GM21423 (cell line): ENCODE data around the gene C10orf105.

ENCODE experiments used
- ATAC-seq: cut with Tn5 transposase; IDR thresholded peaks from one replicate; pipeline ENCODE4 v1.9.1; 2021; ENCODE audit warnings: mild to moderate bottlenecking, moderate library complexity; ENCODE audit not compliant: unreplicated experiment

Gene C10orf105

DNA sequence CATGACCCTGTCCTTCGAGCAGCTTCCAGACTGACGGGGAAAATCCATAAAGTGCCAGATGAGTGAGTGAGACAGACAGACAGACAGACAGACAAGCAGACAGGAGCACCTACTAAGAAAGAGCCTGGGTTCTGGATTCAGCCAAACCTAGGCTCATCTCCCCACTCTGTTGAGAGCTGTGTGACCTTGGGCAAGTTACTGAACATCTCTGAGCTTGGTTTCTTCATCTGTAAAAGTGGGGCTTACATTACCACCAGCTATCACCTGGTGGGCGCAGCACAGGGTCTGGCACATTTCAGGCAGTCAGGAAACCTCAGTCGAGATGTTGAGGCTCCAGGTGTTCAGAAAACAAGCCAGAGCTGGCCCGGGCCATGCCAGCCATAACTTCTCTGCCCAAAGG, 37.6 kb downstream of the C10orf105 start:
- ATAC-seq = no peak

DNA sequence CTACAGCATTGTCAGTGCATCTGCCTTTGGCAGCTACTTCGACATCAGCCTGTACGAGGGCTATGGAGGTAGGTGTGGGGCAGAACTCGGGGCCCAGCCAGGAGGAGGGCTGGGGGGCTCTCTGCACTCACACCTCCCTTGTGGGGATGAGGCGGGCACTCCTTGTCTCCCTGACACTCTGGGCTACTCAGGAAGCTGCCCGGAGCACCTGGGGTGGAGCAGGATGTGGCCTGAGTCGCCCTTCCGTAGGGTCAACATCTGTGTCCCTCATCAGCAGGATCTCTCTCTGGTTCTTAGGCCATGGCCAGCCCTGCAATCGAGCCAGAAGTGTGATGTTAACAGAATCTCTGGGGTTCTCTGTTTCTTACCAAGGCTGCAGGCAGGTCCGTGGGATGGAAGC, 40.2 kb downstream of the C10orf105 start:
- no peak for ATAC-seq

DNA sequence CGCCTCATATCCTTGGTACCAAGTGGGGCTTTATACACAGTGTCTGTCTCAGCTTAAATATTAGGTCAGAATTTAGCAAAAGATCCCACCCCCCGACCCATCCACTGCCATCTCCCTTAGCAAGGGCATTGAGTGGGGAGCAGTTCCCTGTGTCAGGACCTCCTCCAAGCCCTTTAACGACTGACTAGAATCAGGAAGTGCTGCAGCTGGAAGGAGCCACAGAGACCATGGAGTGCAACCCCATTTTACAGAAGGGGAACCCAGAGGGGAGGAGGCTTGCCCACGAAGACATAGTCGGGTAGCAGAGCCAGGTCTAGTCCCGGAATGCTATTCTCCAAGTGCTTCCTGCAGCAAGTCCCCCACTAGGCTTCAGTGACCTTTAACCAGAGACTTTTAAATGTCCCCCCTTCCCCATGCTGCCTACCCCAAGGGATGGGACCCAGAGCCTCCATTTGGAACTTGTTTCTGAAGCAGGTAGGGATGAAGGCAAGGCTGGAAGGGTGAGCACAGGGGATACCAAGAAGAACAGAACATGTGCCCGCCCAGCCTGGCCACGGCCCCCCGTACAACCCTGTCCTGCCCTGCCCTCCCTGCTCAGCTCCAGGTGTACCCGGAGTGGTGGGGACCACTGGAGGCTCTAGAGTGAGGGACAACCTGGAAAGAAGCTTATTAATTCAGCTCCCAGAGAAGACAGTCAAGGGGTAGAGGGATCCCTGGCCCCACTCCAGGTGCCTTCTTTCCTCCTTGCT, 41.3 kb downstream of the C10orf105 start:
- no peak for ATAC-seq

DNA sequence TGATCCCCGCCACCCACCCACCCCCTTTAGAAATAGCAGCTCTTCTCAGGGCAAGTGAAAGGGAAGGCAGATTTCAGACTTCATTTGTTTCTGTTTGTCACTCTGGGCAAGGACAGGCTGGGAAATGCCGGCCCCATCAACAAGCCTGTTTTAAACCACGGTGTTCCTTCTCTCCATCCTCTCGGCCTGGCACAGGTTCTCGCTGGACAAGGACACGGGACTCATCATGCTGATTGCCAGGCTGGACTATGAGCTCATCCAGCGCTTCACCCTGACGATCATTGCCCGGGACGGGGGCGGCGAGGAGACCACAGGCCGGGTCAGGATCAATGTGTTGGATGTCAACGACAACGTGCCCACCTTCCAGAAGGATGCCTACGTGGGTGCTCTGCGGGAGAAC, 42.3 kb downstream of the C10orf105 start:
- no peak for ATAC-seq

DNA sequence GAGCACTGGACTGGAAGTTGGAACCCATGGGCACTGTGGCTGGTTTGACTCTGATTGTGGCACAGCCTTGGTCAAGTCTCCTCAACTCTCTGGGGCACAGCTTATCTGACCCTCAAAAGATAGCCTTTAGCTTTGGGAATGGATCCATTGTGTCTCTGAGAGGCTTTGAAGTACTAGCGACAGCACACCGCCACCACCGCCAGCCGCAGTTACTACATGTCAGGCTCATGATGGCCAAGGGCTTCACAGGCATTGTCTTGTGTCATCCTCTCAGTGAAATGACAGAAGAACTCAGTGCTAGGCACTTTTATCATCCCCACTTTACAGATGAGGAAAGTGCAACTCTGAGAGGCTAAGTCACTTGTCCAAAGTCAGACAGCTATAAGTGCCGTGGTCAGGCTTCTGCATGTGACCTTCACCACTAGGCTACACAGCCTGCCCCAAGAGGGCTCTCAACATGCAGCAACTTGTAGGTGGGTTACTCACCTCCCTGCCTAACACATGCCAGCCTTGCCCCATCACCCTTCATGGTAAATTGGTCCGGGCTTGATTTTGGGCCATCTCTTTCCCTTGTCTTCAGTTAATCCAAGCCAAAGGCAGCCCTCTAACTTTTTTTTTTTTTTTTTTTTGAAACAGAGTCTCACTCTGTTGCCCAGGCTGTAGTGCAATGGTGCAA, 44.1 kb downstream of the C10orf105 start:
- no peak for ATAC-seq

DNA sequence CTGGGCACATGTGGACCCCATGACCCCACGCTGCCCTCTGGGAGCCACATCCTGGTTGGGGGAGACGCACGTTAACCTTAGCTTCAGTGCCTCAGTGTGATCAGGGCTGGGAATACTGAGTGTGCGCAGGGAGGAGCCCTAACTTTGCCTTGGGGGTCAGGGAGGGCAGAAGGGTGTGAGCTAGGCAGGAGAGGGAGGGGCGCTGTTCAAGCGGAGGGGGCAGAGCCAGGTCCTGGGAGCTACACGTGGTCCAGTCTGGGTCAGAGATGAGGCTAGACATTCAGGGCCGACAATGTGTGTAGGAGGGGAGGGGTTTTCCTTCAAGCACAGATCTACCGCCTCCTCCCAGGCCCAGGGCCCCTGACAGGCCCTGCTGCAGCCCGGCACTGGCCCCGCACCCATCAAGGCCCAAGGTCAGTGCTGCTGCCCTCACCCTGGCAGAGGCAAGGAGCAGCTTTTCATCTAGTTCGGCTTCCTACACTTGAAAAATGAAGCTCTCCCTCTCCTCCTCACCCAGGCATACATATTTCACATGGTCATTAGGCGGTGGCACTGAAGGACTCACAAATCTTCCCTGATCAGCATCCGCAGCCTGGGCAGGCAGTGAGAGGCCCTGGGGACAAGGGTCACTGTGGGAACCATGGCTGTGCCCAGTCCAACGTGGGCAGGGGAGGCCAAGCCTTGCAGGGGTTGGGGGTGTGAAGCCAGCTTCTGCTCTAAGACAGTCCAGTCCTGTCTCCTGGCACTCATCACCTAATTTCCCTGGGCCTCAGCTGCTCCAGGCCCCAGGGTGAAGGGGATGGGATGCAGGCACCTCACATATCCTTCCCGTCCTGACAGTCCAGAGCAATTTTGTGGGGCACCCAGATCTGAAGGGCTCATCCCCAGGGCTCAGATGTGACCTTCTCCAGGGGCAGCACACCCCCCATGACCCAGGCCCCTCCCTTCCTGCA, 47.3 kb downstream of the C10orf105 start:
- ATAC-seq = no peak

DNA sequence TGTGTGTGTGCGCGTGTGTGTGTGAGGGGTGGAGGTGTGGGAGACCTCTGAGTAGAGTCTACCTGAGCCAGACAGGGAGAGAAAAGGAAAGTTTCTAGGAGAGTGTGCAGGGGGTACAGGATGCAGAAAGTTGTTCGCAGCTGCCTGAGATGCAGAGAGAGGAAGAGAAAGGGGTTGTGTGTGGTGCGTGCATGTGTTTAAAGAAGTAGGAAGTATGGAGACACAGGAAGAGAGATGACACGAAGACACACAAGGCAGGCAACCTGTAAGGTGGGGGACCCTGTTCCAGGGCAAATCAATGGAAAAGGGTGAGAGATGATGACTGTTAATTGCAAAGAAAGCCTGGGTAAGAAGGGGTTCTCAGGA, 52.2 kb downstream of the C10orf105 start:
- ATAC-seq = no peak

DNA sequence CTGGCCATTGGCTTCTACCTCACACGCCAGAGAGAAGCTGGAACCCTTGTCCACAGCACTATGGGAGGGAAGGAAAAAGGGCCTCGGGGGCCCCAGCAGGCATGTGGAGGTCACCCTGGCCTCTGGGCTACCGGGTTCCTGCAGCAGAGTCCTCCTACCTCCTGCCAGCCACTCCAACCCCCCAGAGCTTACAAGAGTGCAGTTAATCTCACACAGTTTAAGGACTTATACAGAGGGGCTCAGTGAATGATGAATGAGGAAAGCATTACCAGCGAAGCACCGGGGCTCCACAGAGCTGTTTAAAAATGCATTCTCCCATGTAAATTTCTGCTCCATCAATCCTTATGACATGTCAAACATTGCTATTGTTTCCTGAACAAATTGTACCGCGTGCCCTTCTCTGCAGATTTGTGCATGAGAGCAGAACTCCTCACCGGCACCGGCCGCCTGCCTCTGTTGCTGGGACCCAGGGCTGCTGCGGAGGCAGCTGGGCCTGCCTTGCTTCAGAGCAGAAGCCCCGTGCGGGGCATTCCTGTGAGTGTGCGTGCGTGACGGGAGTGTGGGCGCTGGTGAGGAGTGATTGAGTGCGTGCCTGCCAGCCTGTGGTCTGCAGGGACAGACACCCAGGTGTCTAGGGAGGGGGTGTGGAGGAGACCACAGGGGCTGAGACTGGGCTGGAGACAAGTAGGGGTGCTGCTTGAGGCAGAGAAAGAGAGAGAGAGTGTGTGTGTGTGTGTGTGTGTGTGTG, 52.8 kb downstream of the C10orf105 start:
- no peak for ATAC-seq

DNA sequence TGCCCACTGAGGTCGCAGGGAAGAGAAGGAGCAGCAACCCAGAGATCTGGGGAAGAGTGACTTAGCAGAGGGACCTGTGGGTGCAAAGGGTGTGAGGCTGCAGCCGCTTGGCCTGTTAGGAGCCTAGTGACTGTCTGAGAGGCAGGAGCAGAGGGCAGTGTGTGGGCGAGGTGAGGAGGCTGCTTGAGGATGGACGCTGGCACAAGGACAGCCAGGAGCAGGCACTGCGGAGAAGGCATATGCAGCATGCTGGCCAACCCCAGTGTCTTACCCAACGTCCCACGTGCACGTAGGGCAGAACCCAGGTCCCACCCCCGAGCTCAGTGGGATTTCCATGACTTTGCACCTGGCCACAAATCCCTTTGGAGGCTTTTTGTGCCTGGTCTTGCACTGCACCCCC, 54.1 kb downstream of the C10orf105 start:
- ATAC-seq = no peak

DNA sequence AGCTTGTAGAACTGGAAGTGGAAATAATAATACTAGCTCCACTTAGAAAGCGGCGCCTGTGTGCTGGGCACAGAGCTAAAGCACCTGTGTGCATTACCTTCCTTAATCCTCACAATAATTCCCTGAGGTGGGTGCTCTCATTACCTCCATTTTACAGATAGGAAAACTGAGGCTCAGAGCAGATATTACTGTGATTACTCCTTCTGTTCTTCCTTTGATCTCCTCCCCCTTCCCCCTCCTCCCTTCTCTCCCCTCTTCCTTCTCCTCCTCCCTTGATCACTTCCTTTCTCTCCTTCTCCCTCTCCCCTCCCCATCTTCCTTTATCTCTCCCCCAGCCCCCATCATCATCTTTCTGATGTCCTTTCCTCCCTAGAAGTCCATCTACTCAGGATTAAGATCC, 55.0 kb downstream of the C10orf105 start:
- ATAC-seq = no peak

DNA sequence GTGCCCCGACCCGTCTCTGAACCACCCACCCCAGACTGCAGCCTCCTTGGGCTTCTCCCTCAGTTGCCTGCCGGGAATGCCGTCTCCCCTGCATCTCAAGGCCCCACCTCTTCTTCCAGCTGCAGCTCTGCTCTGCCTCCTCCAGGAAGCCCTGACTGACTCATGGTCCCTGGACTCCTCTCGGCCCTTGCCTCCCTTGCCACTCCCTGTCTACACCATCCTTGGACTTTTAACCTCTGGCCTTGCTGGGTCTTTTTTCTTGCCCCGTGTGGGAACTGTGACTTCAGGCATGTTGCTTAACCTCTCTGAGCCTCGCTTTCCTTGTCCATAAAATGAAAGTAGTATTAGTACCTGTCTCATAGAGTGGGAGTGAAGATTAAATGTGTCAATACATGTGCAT, 56.3 kb downstream of the C10orf105 start:
- no peak for ATAC-seq

DNA sequence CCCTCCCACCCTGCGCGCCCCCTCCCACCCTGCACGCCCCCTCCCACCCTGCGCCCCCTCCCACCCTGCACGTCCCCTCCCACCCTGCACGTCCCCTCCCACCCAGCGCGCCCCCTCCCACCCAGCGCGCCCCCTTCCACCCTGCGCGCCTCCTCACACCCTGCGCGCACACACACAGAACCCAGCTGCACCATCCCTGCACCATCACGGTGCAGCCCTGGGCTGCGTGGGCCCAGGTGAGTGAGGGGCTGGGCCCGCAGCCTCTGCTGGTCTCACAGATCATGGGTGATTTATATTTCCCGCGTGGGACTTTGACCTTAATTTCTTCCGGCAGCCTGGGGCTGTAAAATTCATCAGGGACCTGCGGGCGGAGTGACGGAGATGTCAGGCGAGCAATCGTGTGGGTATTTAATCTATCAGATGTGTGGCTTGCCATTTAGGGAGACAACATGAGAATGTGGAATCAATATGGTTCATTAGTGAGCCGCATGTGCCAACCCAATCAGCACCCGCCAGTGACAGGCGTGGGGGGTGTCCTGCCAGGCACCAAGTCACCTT, 57.7 kb downstream of the C10orf105 start:
- no peak for ATAC-seq
